GM04504 (cell line): ENCODE measurements around the gene GNAI2.
"Not testable (repeated sequence)": the region's sequence is repeated elsewhere in the genome, so short reads cannot be mapped to it uniquely, and the experiment has no call there.

Source experiments
- DNase-seq: peaks from one replicate; pipeline ENCODE4 v3.0.0-alpha.2; 2012; ENCODE audit warnings: low read depth

Gene GNAI2

GRCh38 chr3:50264383-50264963, 28.5 kb downstream of the GNAI2 start:
- DNase-seq = peak; percentile 88

- no peak for DNase-seq
Observed at GRCh38 chr3:50264964-50265485, 29.0 kb downstream of the GNAI2 start.

GRCh38 chr3:50265571-50265970, 29.6 kb downstream of the GNAI2 start:
- no peak for DNase-seq

GRCh38 chr3:50266017-50266416, 30.0 kb downstream of the GNAI2 start:
- no peak for DNase-seq

- no peak for DNase-seq
Observed at GRCh38 chr3:50266836-50267235, 30.8 kb downstream of the GNAI2 start.

- DNase-seq = no peak
Observed at GRCh38 chr3:50267280-50267913, 31.4 kb downstream of the GNAI2 start.

- no peak for DNase-seq
Observed at GRCh38 chr3:50268276-50268675, 32.3 kb downstream of the GNAI2 start.

- DNase-seq = no peak
Observed at GRCh38 chr3:50268703-50269451, 32.9 kb downstream of the GNAI2 start, which contains the start of gene SEMA3B. Gene SEMA3B (plus strand): TSS chr3:50269147. CDS start chr3:50269241, 94 bp downstream.

- no peak for DNase-seq
Observed at GRCh38 chr3:50269460-50269859, 33.5 kb downstream of the GNAI2 start.

- DNase-seq = no peak
Observed at GRCh38 chr3:50269977-50270413, 34.0 kb downstream of the GNAI2 start.

GRCh38 chr3:50270422-50271224, 34.6 kb downstream of the GNAI2 start:
- no peak for DNase-seq

GRCh38 chr3:50271314-50271936, 35.4 kb downstream of the GNAI2 start:
- DNase-seq = no peak

GRCh38 chr3:50272538-50272910, 36.5 kb downstream of the GNAI2 start:
- DNase-seq = not testable (repeated sequence)

- DNase-seq = no peak
Observed at GRCh38 chr3:50272911-50273688, 37.1 kb downstream of the GNAI2 start.

- DNase-seq = no peak
Observed at GRCh38 chr3:50273689-50274065, 37.7 kb downstream of the GNAI2 start.

- DNase-seq = no peak
Observed at GRCh38 chr3:50274371-50275104, 38.5 kb downstream of the GNAI2 start.

GRCh38 chr3:50275141-50275995, 39.4 kb downstream of the GNAI2 start:
- DNase-seq = no peak

- DNase-seq = no peak
Observed at GRCh38 chr3:50275996-50276761, 40.2 kb downstream of the GNAI2 start.

- DNase-seq = no peak
Observed at GRCh38 chr3:50276762-50277101, 40.7 kb downstream of the GNAI2 start.
